HEK293 (cell line): ENCODE results near the gene IMMP2L.

Source experiments
- GFI1B ChIP-seq: fragments of 450-650 bp; formaldehyde crosslinking; IDR thresholded peaks from 2 replicates; pipeline ENCODE4 v1.5.1; 2016; ENCODE audit warnings: missing biosample characterization, missing genetic modification characterization
- HIC1 ChIP-seq: fragments of 450-650 bp; formaldehyde crosslinking; IDR thresholded peaks from 2 replicates; pipeline ENCODE4 v1.5.1; 2016; ENCODE audit warnings: missing biosample characterization, missing genetic modification characterization
- KLF7 ChIP-seq: fragments of 450-650 bp; formaldehyde crosslinking; IDR thresholded peaks from 2 replicates; pipeline ENCODE4 v1.5.1; 2016; ENCODE audit warnings: missing biosample characterization, missing genetic modification characterization, borderline replicate concordance
- KLF9 ChIP-seq: fragments of 450-650 bp; formaldehyde crosslinking; IDR thresholded peaks from 2 replicates; pipeline ENCODE4 v1.5.1; 2016; ENCODE audit warnings: missing biosample characterization, missing genetic modification characterization, low read depth
- MZF1 ChIP-seq: fragments of 450-650 bp; formaldehyde crosslinking; IDR thresholded peaks from 2 replicates; pipeline ENCODE4 v1.5.1; 2017; ENCODE audit warnings: missing biosample characterization, missing genetic modification characterization, borderline replicate concordance
- OSR2 ChIP-seq: fragments of 450-650 bp; formaldehyde crosslinking; IDR thresholded peaks from 2 replicates; pipeline ENCODE4 v1.5.1; 2016; ENCODE audit warnings: missing biosample characterization, missing genetic modification characterization
- PRDM2 ChIP-seq: fragments of 450-650 bp; formaldehyde crosslinking; IDR thresholded peaks from 2 replicates; pipeline ENCODE4 v1.5.1; 2016; ENCODE audit warnings: missing biosample characterization, missing genetic modification characterization, borderline replicate concordance
- REPIN1 ChIP-seq: fragments of 450-650 bp; formaldehyde crosslinking; IDR thresholded peaks from 2 replicates; pipeline ENCODE4 v1.5.1; 2017; ENCODE audit warnings: missing biosample characterization, missing genetic modification characterization, low read depth
- SCRT2 ChIP-seq: fragments of 450-650 bp; formaldehyde crosslinking; IDR thresholded peaks from 2 replicates; pipeline ENCODE4 v1.5.1; 2016; ENCODE audit warnings: missing biosample characterization, missing genetic modification characterization
- TCF7L2 ChIP-seq: IDR thresholded peaks from 2 replicates; pipeline ENCODE4 v1.6.1; 2011; ENCODE audit warnings: low read depth, mild to moderate bottlenecking, inconsistent platforms, low read length, moderate library complexity, borderline replicate concordance
- ZFP37 ChIP-seq: fragments of 450-650 bp; formaldehyde crosslinking; IDR thresholded peaks from 2 replicates; pipeline ENCODE4 v1.5.1; 2016; ENCODE audit warnings: missing biosample characterization, missing genetic modification characterization
- ZNF114 ChIP-seq: fragments of 450-650 bp; formaldehyde crosslinking; IDR thresholded peaks from 2 replicates; pipeline ENCODE4 v1.5.0; 2017; ENCODE audit warnings: missing biosample characterization, missing genetic modification characterization
- ZNF2 ChIP-seq: fragments of 450-650 bp; formaldehyde crosslinking; IDR thresholded peaks from 2 replicates; pipeline ENCODE4 v1.5.1; 2016; ENCODE audit warnings: missing biosample characterization, missing genetic modification characterization
- ZNF202 ChIP-seq: fragments of 450-650 bp; formaldehyde crosslinking; IDR thresholded peaks from 2 replicates; pipeline ENCODE4 v1.5.1; 2016; ENCODE audit warnings: missing biosample characterization, missing genetic modification characterization, borderline replicate concordance
- ZNF248 ChIP-seq: fragments of 450-650 bp; formaldehyde crosslinking; IDR thresholded peaks from 2 replicates; pipeline ENCODE4 v1.5.1; 2017; ENCODE audit warnings: missing biosample characterization, missing genetic modification characterization
- ZNF274 ChIP-seq, 2 experiments: fragments of 200-500 bp in 1 of 2; fragments of 450-650 bp in 1 of 2; sonication (Bioruptor generic) in 1 of 2; formaldehyde crosslinking in 1 of 2; IDR thresholded peaks; 2 replicates each; pipeline versions ENCODE4 v1.5.1 to v1.6.1; 2014 to 2016; ENCODE audit warnings: borderline replicate concordance in 1 of 2, inconsistent platforms in 1 of 2, low read length in 1 of 2, missing biosample characterization in 1 of 2, missing genetic modification characterization in 1 of 2
- ZNF292 ChIP-seq: fragments of 450-650 bp; formaldehyde crosslinking; IDR thresholded peaks from 2 replicates; pipeline ENCODE4 v1.5.1; 2016; ENCODE audit warnings: low read depth, missing biosample characterization, missing genetic modification characterization, borderline replicate concordance
- ZNF341 ChIP-seq: fragments of 450-650 bp; formaldehyde crosslinking; IDR thresholded peaks from 2 replicates; pipeline ENCODE4; 2016; ENCODE audit warnings: low read depth, missing biosample characterization, missing genetic modification characterization
- ZNF391 ChIP-seq: fragments of 450-650 bp; formaldehyde crosslinking; IDR thresholded peaks from 2 replicates; pipeline ENCODE4 v1.5.1; 2016; ENCODE audit warnings: low read depth, missing biosample characterization, missing genetic modification characterization, borderline replicate concordance
- ZNF433 ChIP-seq: fragments of 450-650 bp; formaldehyde crosslinking; IDR thresholded peaks from 2 replicates; pipeline ENCODE4 v1.5.1; 2016; ENCODE audit warnings: missing biosample characterization, missing genetic modification characterization, low read depth
- ZNF449 ChIP-seq: fragments of 450-650 bp; formaldehyde crosslinking; IDR thresholded peaks from 2 replicates; pipeline ENCODE4 v1.5.1; 2017; ENCODE audit warnings: missing biosample characterization, mild to moderate bottlenecking, missing genetic modification characterization, moderate library complexity
- ZNF473 ChIP-seq: fragments of 450-650 bp; formaldehyde crosslinking; IDR thresholded peaks from 2 replicates; pipeline ENCODE4 v1.5.1; 2017; ENCODE audit warnings: missing biosample characterization, missing genetic modification characterization
- ZNF510 ChIP-seq: fragments of 450-650 bp; formaldehyde crosslinking; IDR thresholded peaks from 2 replicates; pipeline ENCODE4 v1.5.1; 2018; ENCODE audit warnings: mild to moderate bottlenecking, missing genetic modification characterization, missing biosample characterization; ENCODE audit not compliant: insufficient replicate concordance
- ZNF514 ChIP-seq: fragments of 450-650 bp; formaldehyde crosslinking; IDR thresholded peaks from 2 replicates; pipeline ENCODE4 v1.5.1; 2016; ENCODE audit warnings: missing biosample characterization, missing genetic modification characterization
- ZNF555 ChIP-seq: fragments of 450-650 bp; formaldehyde crosslinking; conservative IDR thresholded peaks from 2 replicates; pipeline ENCODE4 v1.5.1; 2017; ENCODE audit warnings: missing biosample characterization, mild to moderate bottlenecking, missing genetic modification characterization, inconsistent platforms
- ZNF600 ChIP-seq: fragments of 450-650 bp; formaldehyde crosslinking; IDR thresholded peaks from 2 replicates; pipeline ENCODE4 v1.5.1; 2016; ENCODE audit warnings: missing biosample characterization, missing genetic modification characterization
- ZNF658 ChIP-seq: fragments of 450-650 bp; formaldehyde crosslinking; IDR thresholded peaks from 2 replicates; pipeline ENCODE4; 2016; ENCODE audit warnings: missing biosample characterization, missing genetic modification characterization
- ZNF670 ChIP-seq: fragments of 450-650 bp; formaldehyde crosslinking; IDR thresholded peaks from 2 replicates; pipeline ENCODE4 v1.5.1; 2016; ENCODE audit warnings: missing biosample characterization, missing genetic modification characterization, low read depth
- ZNF707 ChIP-seq: fragments of 450-650 bp; formaldehyde crosslinking; IDR thresholded peaks from 2 replicates; pipeline ENCODE4 v1.5.1; 2016; ENCODE audit warnings: missing biosample characterization, missing genetic modification characterization
- ZNF747 ChIP-seq: fragments of 450-650 bp; formaldehyde crosslinking; IDR thresholded peaks from 2 replicates; pipeline ENCODE4 v1.5.1; 2016; ENCODE audit warnings: missing biosample characterization, missing genetic modification characterization
- ZNF777 ChIP-seq: fragments of 450-650 bp; formaldehyde crosslinking; IDR thresholded peaks from 2 replicates; pipeline ENCODE4 v1.5.1; 2017; ENCODE audit warnings: missing biosample characterization, missing genetic modification characterization, borderline replicate concordance
- ZNF792 ChIP-seq: fragments of 450-650 bp; formaldehyde crosslinking; IDR thresholded peaks from 2 replicates; pipeline ENCODE4 v1.5.1; 2016; ENCODE audit warnings: missing biosample characterization, missing genetic modification characterization
- ZNF830 ChIP-seq: fragments of 450-650 bp; IDR thresholded peaks from 2 replicates; pipeline ENCODE4 v1.5.0; 2018; ENCODE audit warnings: missing biosample characterization, missing genetic modification characterization, low read depth, mild to moderate bottlenecking, moderate library complexity

The IMMP2L gene

GRCh38 chr7:111198255-111198654, 364.0 kb downstream of the IMMP2L start (continued):
- TF ChIP-seq PRDM2 (tag by site-specific recombination) (no peak), ZNF433 (no peak), SCRT2 (tag by site-specific recombination) (no peak), TCF7L2 (no peak), ZNF274 (IDR thresholded peaks at IDR 0.05; ENCODE audit: low read length) (no peak), ZNF274 (tag by site-specific recombination; IDR thresholded peaks at IDR 0.05; ENCODE audit: borderline replicate concordance) (no peak), ZNF449 (tag by site-specific recombination) (no peak), ZNF341 (no peak), ZNF248 (no peak), ZNF792 (no peak), HIC1 (tag by site-specific recombination) (peak; percentile 93), ZNF514 (tag by site-specific recombination) (no peak), ZFP37 (tag by site-specific recombination) (0 out of 2 replicates have a peak, but pooled peaks have one; percentile 46), ZNF777 (tag by site-specific recombination) (no peak), MZF1 (tag by site-specific recombination) (no peak), ZNF2 (tag by site-specific recombination) (peak; percentile 77), ZNF292 (tag by site-specific recombination) (no peak; the same call in 1 of the 2 replicates), ZNF473 (tag by site-specific recombination) (no peak), ZNF600 (tag by site-specific recombination) (peak; percentile 96), ZNF114 (tag by site-specific recombination) (no peak), ZNF670 (tag by site-specific recombination) (no peak), ZNF391 (tag by site-specific recombination) (no peak), REPIN1 (tag by site-specific recombination) (no peak), KLF9 (tag by site-specific recombination) (no peak), ZNF747 (no peak), ZNF707 (tag by site-specific recombination) (no peak), GFI1B (tag by site-specific recombination) (no peak), ZNF202 (tag by site-specific recombination) (no peak), ZNF555 (tag by site-specific recombination) (no peak), ZNF830 (tag by site-specific recombination) (no peak), KLF7 (tag by site-specific recombination) (no peak), ZNF510 (tag by site-specific recombination) (no peak), OSR2 (tag by site-specific recombination) (peak; percentile 98), ZNF658 (tag by site-specific recombination) (no peak)
